CD1c-positive myeloid dendritic cell (primary cell): ENCODE measurements around the gene SARM1.

Source experiments
- DNase-seq: peaks from one replicate; pipeline ENCODE4 v3.0.0-alpha.2; 2016; ENCODE audit errors: extremely low spot score

The SARM1 gene

DNA sequence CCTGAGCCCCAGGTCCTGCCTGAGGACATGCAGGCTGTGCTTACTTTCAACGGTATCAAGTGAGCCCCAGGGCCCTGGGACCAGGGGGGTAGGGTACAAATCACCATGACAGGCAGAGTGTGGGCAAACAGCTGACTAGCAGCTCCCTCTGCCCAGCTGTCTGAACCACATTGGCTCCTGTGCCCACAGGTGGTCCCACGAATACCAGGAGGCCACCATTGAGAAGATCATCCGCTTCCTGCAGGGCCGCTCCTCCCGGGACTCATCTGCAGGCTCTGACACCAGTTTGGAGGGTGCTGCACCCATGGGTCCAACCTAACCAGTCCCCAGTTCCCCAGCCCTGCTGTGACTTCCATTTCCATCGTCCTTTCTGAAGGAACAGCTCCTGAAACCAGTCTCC, 24.5 kb downstream of the SARM1 start:
- no peak for DNase-seq

DNA sequence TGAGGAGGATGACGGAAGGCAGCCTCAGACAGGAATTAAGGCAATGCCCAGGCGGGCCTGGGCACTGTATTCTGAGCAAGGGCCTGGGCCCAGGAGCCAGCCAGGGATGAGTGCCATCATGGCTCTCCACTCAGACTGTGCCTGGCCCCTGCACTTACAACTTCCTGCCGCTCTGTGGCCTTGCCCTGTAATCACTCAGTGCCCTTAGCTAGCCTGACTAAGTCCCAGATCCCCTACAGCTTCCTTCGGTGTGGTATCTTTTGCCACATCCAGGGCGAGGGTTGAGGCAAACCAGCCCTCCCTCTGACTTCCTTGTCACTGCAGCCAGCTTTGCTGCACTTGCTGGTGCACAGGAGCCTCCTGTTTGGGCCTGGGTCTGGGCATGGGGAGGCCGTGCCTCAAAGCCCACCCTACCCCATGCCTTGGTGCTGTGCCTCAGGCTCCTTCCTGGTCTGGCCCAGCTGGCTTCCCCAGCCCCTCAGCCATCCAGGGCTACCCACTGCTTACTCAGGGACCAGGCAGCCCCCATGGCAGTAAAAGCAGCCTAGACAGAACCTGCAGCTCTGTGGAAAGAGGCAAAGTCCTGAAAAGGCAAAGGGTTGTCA, 25.2 kb downstream of the SARM1 start:
- no peak for DNase-seq

DNA sequence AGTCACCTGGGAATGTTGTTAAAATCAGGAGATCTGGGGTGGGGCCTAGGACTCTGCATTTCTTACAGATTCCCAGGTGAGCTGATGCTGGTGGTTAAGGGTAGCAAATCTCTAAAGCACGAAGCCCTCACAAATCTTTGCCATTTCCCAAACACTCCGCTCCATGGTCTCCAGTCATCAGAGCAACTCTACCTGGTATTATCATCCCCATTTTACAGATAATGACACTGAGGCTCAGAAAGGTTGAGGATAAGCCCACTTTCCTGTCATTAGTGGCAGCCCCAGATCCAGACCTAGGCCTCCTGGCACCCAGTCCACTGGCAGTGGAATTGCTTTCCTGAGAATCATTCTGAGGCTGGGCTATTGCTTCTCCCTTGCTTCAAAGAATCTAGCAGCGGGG, 25.8 kb downstream of the SARM1 start:
- DNase-seq = no peak

DNA sequence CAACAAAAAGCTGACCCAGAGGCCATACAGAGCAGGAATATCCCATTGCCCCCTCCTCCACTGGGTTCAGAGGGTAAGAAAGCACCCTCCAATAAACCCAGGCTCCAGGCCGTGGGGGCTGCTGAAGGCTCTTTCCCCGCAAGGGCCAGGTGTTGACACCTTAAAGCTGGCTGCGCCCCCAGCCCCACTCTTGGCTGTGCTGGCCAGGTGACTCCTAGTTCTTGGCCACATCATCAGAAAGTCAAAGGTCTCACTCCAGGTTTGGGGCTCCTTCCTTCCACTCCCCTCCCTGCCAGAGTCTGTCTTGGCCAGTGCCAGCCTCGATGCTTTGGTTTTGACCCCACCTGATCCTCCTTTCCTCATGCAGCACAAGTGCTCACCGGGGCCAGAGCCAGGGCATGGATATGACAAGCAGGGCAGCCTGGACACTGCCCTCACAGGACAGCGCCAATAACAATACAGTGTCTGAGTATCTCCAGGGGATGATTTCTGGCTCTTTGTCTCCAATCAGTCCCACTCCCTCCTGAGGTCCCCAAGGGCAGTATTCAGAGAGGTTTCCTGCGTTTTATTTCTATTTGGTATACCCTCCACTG, 26.3 kb downstream of the SARM1 start:
- DNase-seq = no peak

DNA sequence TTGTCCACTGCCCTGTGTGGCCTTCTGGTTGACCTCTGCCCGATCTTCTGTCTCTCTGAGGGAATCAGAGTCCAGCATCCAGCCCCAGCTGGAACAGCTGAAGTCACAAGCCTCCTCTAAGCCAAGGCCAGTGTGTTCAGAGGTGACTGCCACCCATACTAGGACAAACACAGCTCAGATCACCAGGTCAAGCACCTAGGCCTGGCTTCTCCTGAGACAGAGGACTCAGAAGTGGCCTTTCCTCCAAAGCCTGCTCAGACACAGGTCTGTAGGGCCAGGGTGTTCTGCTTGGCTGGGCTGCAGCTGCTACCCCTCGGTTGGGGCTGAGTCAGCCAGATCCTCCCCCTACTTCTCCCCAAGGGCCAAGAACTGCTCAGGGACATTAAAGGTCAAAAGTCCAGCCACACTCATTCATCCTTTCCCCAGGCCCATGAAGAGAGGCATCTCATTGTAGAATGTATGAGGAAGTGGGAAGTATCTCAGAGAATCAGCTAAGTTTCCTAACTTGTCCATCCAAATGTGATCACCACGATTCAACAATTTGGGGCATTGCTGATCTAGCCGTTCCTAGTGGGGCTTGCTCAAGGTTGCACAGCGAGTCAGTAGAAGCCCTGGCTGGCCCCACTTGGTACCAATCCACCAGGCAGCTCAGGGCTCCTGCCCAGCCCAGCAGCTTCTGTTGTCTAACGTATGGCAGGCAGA, 26.9 kb downstream of the SARM1 start:
- no peak for DNase-seq

DNA sequence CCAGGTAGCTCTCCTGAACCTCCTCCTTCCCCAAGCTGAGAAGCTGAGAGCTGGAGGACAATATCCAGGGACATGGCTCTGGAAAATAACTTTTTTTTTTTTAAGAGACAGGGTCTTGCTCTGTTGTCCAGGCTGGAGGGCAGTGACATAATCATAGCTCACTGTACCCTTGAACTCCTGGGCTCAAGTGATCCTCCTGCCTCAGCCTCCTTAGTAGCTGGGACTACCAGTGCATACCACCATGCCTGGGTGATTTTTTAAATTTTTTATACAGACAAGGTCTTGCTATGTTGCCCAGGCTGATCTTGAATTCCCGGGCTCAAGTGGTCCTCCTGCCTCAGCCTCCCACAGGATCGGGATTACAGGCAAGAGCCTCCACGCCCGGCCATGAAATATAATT, 28.3 kb downstream of the SARM1 start:
- no peak for DNase-seq

DNA sequence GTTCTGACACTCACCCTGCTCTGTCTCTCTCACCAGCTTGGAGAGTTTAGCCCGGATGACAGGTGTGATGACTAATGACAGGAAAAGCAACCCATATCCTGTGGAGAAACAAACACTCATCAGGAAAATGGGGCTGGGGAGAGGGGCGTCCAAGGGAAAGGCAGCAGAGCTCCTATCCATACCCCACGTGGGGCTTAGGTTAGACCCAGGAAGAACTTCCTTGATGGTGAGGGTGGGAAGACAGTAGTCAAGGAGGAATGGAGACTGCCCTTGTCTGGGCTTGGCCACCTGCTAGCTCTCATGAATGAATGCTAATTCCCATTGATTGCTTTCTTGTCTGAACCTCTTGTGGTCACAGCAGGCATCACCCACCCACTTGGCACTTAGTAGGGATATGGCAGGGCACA, 30.7 kb downstream of the SARM1 start:
- DNase-seq = no peak

DNA sequence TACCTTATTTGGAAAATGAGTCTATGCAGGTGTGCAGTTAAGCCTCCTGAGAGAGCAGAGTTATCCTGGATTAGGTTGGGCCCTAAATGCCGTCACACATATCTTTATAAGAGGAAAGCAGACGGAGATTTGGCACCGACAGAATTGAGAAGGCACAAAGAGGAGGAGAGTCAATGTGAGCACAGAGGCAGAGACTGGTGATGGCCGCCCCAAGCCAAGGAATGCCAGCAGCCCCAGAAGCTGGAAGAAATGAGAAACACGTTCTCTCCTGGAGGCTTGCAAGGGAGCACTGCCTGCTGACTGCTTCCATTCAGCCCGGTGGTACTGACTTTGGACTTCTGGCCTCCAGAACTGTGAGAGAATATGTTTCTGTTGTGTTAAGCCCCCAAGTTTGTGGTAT, 31.4 kb downstream of the SARM1 start:
- DNase-seq = no peak

DNA sequence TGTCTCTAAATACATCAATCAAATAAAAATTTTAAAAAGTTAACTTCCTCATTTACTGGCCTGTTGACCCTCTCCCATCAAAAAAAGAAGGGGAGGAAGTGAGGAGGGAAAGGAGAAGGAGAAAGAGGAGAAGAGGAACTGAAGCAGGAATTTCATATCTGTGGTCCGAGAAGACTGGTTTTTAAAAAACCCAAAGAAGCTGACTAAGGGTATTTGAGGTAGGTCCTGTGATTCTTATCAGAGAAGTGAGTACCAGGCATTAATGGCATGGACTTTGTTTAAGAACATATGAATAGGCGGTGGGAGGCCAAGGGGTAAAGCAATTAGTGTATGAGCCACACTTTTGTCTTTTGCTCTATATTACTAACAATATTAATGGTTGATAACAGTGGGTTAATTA, 32.5 kb downstream of the SARM1 start:
- DNase-seq = peak; percentile 47

DNA sequence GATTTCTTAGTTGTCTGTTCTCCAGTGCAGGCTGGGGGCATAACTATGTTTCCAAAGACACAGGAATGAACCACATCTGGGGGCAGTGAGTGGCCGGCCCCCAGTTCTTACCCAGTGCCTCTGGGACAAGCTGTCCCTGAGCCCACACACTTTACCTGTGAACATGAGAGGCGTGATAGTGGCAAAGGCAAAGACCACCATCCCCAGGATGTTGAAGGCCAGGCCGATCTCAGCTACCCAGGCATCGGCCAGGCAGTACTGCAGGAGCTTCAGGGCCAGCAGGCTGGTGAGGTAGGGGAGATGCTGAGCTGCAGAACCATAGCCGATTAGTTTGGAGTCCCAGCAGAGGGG, 32.9 kb downstream of the SARM1 start:
- DNase-seq = no peak

DNA sequence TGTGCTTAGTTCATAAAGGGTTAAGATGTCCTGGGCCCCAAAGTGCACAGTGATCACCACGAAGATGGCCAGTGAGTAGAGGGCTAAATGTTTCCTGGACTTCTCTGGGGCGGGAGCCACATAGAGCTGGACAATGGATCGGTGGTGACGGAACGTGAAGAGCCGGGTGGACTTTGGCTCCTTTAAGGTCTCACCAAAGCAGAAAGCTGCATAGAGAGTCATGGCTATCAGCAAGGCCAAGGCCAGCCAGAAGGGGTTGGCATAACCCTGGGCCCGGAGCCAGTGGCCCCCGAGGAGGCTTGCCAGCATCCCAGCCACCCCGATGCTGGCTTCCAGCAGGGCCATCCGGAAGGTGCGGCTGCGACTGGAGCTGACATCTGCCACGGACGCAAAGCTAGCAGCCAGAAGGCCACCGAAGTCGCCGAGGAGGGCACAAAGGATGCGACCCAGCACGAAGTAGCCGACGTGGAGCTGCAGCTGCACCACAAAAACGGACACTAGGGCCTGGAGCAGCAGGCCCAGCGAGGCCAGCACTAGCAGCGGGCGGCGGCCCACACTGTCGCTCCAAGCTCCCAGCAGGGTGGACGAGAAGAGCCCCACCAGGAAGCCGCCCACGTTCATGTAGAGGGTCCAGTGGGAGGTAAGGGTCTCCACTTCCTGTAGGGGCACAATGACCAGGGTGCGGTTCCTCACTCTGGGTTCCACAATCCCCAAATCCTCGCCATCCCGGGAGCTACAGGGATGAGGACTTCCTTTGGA, 33.5 kb downstream of the SARM1 start:
- DNase-seq = no peak

DNA sequence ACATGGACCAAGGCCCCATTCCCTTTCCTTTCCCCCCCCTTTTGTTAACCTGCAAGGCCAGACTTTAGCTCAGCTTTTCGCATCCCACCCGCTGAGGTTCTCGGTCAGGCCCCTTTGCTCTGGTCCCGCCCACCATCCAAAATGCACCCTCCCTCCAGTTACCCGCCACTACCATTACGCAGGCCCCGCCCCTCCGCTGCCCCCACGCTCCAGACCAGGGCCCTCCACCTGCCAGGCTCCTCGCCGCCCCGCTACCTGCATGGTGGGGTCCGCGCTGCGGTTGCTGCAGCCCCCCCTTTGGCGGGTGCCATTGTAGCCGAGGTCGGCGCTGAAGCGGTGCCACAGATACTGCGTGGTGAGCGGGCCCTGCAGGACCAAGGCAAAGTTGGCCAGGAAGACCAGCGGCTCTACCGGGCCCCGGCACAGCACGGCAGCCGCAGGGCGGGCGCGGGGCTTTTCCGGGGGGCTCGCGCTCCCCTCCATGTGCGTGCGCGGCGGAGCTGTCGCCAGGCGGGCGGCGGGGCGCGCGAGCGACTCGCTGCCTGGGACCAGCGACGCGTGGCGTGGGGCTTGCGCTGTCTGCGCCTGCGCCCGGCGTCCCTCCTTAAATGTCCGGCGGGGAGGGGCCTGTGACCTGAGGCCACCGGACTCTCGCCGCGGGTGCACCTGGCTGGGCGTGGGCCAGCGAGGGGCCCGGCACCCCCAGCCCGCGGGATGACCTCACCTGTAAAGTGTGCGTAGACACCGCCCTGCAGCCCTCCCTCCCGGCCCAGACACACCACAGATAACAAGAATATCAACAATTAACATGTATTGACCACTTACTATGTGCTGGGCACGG, 34.4 kb downstream of the SARM1 start, which contains the start of gene SLC46A1:
SLC46A1 (minus strand) TSS at position 581 of the 841 bp plus-strand sequence; CDS start at position 483, 98 bp downstream.
- DNase-seq = peak; percentile 33

DNA sequence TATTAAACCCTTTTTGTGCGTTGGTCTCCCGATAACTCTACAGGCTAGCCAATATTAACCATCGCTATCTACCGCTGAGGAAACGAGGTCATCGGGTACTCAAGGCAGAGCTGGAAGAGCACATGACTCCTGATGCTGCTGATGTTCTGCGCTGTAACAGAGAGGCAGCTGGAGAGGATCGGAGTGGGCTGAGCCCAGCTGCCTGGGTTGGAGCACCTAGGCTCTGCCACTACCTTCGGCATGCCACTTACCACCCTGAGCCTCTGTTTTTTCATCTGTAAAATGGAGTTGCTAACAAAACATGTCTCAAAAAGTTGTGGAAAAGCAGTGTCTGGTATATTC, 35.0 kb downstream of the SARM1 start:
- no peak for DNase-seq

DNA sequence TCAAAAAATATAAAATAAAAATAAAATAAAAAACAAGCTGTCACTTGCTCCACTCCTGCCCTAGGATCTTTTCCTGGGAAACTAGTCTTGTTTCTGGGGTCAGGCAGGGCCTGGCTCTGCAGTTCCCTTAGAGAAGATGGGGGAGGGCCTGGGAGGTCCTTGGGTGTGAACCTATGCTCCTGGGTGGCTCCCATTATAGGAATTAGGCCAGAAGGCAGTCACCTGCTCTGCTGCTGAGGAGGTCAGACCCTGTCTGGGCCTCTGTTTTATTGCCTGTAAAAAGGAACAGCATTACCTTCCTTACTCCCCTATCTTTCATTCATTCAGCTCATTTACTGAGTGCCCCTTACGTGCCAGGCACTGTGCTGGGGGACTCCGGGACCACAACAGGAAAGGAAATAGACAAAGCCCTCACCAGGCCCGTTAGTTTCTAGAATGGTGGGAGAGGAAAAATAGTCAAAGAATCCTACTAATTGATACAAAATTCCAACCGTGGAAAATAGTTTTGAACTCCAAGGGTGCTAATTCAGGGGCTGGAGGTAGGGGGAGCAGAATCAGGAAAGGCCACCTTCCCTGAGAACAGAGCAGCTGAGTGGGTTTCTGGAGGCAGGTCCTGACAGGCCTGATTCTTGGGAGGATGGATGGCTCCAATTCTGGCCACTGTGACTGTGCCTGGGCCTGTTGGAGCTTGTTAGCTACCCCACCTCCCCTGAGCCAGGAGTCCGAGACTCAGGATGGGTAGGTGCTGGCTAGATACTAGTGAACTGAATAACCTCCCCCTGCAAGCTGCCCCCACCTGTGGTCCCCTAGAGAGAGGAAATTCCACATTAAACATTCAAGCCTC, 35.9 kb downstream of the SARM1 start:
- DNase-seq = no peak

DNA sequence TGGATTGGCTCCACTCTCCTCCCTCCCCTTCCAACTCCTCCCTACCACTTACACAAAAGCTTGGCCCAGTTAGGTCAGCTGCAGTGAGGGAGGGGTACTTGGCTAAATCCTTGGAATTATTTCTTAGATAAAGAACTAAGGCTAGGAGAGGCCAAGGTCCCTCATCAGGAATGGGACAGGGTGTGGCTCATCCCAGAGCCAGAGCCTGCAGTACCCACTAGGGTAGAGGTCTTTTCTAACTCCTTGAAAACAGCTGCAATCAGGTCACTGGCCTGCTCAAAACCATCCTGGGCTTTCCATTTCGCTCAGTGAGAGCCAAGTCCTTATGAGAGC, 36.4 kb downstream of the SARM1 start:
- DNase-seq = no peak

DNA sequence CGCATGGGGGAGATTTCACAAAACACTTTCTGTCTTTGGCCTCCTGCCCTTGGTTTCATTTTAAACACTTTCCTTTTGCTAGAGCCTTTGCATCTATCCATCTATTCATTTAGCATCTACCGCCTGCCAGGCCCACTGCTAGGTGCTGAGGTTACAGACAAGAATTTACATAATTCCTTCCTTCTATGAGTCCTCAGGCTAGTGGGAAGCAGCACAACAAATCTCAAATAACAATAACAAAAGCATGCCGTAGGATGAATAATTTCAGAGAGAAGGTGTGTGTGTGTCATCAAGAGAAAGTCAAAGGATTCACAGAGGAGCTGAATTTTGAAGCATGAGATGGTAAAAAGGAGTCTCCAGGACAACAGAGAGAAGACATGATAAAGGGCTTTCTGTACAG, 40.6 kb downstream of the SARM1 start:
- DNase-seq = no peak

DNA sequence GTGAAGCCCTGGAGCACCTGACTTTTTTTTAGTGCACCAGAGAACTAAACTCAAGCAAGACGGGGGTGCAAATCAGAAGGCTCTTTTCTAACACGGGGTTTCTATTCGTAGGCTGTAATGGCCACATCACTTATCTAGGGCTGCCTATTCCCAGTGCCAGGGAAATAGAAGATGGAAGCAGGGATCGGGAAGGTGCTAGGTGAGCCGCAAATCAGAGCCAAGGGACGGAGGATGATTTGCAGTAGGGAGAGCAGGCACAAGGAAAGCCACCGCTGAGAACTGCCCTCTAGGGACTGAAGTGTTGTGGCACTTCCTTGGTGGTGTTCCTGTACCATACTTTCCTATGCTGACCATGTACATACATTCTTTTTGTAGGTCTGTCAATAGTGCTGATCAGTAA, 42.3 kb downstream of the SARM1 start:
- DNase-seq = no peak

DNA sequence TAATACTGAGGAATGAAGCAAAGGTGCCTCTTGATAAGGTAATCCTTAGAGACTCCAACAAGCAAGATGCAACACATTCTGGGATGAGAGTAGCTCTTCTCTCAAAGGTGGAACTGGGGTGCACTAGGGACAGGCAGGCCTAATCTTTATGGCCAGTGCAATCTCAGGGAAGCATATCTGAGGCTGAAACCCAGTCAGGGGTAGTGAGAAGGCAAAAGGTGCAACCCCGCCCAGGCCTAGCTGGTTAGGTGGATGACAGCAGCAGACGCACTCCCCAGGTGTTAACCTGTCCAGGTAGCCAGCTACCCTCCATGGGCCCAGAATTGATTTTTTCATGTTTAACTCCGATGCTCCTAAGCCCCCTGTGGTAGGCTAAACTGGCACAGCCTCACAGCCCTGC, 44.4 kb downstream of the SARM1 start:
- no peak for DNase-seq

DNA sequence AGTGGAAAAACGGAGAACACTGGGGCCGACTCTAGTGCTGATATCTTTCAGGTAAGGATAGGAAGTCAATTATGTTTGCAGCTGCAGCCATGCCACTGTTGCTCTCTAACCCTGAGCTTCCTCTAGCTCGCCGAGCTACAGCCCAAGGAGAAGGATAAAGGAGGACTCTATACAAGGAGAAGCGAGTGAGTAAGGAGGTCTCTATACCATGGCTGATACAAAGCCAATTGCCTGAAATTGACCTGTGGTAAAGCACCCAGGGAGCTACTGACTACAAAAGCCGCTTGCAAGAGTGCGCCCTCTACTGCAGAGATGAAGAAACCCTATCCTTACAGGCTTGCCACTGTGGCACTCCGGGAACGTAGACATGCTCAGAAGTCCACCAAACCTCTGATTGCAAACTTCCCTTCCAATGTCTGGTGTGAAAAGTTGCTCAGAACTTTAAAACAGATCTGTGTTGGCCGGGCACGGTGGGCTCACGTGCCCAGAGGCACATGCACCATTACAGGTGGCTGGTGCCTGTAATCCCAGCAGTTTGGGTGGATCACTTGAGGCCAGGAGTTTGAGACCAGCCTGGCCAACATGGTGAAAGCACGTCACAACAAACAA, 45.3 kb downstream of the SARM1 start:
- peak; percentile 66 for DNase-seq

DNA sequence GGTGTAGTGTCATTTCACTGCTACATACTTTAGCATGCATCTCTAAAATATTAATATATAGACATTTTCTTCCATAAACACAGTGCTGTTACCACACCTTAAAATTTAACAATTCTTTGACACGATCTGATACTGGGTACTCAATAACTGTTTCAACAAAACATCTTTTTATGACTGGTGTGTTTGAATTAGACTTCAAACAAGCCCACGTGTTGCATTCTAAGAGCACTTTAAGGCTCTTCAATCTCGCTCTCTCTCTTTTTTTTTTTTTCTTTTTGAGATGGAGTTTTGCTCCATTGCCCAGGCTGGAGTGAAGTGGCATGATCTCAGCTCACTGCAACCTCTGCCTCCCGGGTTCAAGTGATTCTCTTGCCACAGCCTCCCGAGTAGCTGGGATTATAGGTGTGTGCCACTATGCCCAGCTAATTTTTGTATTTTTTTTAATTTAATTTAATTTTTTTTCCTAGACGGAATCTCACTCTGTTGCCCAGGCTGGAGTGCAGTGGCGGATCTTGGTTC, 50.4 kb downstream of the SARM1 start:
- no peak for DNase-seq

DNA sequence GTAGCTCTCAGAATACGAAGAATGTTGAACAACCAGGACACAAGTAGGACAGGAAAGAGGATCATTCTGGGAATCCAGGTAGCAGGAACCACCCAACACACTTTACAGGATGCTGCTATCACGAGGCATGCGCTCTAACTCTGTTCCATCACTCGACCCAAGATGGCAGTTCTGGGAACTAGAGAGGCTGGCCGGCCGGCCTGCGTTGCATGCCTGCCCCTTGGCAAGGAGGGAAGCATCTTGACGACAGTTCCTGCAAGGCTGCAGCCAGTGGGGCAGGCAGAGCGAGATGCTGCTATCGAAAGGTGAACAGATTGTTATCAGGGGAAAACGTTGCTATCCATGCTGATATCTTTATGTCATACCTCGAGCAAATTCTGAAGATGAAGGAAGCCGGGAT, 53.7 kb downstream of the SARM1 start:
- DNase-seq = no peak
